SHP77 (cell line): ENCODE results near the gene PPP2R3B.
"Not testable (repeated sequence)": the region's sequence is repeated elsewhere in the genome, so short reads cannot be mapped to it uniquely, and the experiment has no call there.

Source experiments
- DNase-seq, 2 experiments: peaks; one replicate each; lab custom pipeline; 2025; lab: John Stamatoyannopoulos, UW

The PPP2R3B gene

GRCh38 chrX:318739-319578 is 67.7 kb downstream of the PPP2R3B start, which contains the start of gene GTPBP6:
TSS of gene GTPBP6 (minus strand) at chrX:318796. CDS start at chrX:318787, 9 bp downstream.
- no peak for DNase-seq

GRCh38 chrX:318068-318738 is 68.5 kb downstream of the PPP2R3B start:
- no peak for DNase-seq

- DNase-seq: no peak
These were observed 69.2 kb downstream of the PPP2R3B start for GRCh38 chrX:317424-318067.

GRCh38 chrX:316351-317325 is 70.1 kb downstream of the PPP2R3B start:
- DNase-seq: no peak

GRCh38 chrX:314781-315595 is 71.7 kb downstream of the PPP2R3B start:
- DNase-seq: no peak

GRCh38 chrX:314049-314448 is 72.7 kb downstream of the PPP2R3B start:
- no peak for DNase-seq

GRCh38 chrX:313546-313945 is 73.2 kb downstream of the PPP2R3B start:
- DNase-seq: no peak

GRCh38 chrX:312621-313331 is 73.9 kb downstream of the PPP2R3B start:
- DNase-seq: no peak

- DNase-seq: no peak
These were observed 75.3 kb downstream of the PPP2R3B start for GRCh38 chrX:311156-312129.

GRCh38 chrX:310621-311155 is 76.0 kb downstream of the PPP2R3B start:
- DNase-seq: no peak

- no peak for DNase-seq
These were observed 77.7 kb downstream of the PPP2R3B start for GRCh38 chrX:308821-309520.

- no peak for DNase-seq
These were observed 79.2 kb downstream of the PPP2R3B start for GRCh38 chrX:307261-308111.

GRCh38 chrX:306614-307251 is 80.0 kb downstream of the PPP2R3B start:
- DNase-seq: not testable (repeated sequence)

GRCh38 chrX:305781-306613 is 80.7 kb downstream of the PPP2R3B start:
- DNase-seq: not testable (repeated sequence)

GRCh38 chrX:302975-303374 is 83.7 kb downstream of the PPP2R3B start:
- DNase-seq: no peak

GRCh38 chrX:300334-300733 is 86.4 kb downstream of the PPP2R3B start:
- no peak for DNase-seq
